ENCODE data around the gene MYZAP. TPM values are rescaled to one million over a fixed set of nuclear protein-coding genes. Genes with fewer than 3 reads are reported as not detected.

The MYZAP gene
- total and polyA plus RNA-seq, 4 donors, result 0.50 to 1.8 (median 0.99) TPM

- H3K9ac ChIP-seq (ENCODE audit: low read depth in 1 of 2, low read length in 2 of 2), result no peak overlapping the region
- DNase-seq (ENCODE audit: low spot score), result no peak
- no peaks in the 10 kb centered on the region for H3K9me3 ChIP-seq (ENCODE audit: control insufficient read depth in 4 of 4, low read length in 3 of 4)
- WGBS, result 78% methylated on average over 11 of the region's 11 CpGs
- no peak overlapping the region for H3K4me3 ChIP-seq (ENCODE audit: low read depth in 1 of 3, low read length in 3 of 3)
- H3K27ac ChIP-seq (ENCODE audit: low read depth in 1 of 2, low read length in 2 of 2), result no peak overlapping the region
- H3K36me3 ChIP-seq (ENCODE audit: control insufficient read depth in 4 of 4, insufficient read depth in 3 of 4, low read depth in 1 of 4, low read length in 3 of 4), result no peaks in the 10 kb centered on the region
- no peaks in the 10 kb centered on the region for H3K27me3 ChIP-seq (ENCODE audit: control insufficient read depth in 4 of 4, insufficient read depth in 4 of 4, low read length in 3 of 4)
- no peak for TF ChIP-seq HNF4A (conservative IDR thresholded peaks at IDR 0.05)
- peaks cover 0 to 14% (median 9%) of the 10 kb centered on the region in 4 donors for H3K4me1 ChIP-seq (ENCODE audit: control insufficient read depth in 4 of 4, insufficient read depth in 4 of 4, low read length in 3 of 4)
Measured at GRCh38 chr15:57562196-57562769, 29.4 kb upstream of the MYZAP start.

DNA sequence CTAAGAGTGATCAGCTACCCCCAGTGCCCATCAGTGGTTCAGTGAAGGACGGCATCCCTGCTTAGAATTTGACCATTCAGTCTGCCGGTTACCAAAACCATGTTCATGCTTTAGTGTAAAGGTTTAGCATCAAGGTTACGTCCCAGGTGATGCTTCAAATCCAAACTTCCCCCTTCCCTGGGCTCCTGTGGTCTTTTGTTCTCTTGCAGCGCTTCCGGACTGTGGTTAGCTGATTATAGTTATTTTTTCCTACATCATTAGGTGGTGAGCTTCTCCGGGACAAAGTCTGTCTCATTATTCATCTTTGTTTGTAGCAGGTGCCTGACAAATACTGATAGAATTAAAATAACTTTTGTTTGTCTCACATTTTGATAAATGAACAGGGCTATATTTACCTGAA is 28.3 kb upstream of the MYZAP start:
- Histone ChIP-seq H3K4me3 (ENCODE audit: low read depth in 1 of 3, low read length in 3 of 3) (no peak overlapping the region), H3K27me3 (ENCODE audit: control insufficient read depth in 4 of 4, insufficient read depth in 4 of 4, low read length in 3 of 4) (no peaks in the 10 kb centered on the region), H3K9ac (ENCODE audit: low read depth in 1 of 2, low read length in 2 of 2) (no peak overlapping the region), H3K27ac (ENCODE audit: low read depth in 1 of 2, low read length in 2 of 2) (no peak overlapping the region), H3K36me3 (ENCODE audit: control insufficient read depth in 4 of 4, insufficient read depth in 3 of 4, low read depth in 1 of 4, low read length in 3 of 4) (no peaks in the 10 kb centered on the region), H3K4me1 (ENCODE audit: control insufficient read depth in 4 of 4, insufficient read depth in 4 of 4, low read length in 3 of 4) (peaks cover 0 to 14% (median 9%) of the 10 kb centered on the region in 4 donors), H3K9me3 (ENCODE audit: control insufficient read depth in 4 of 4, low read length in 3 of 4) (no peaks in the 10 kb centered on the region)
- TF ChIP-seq NR2F2 (IDR thresholded peaks at IDR 0.05), result no peak
- TF ChIP-seq MAX (IDR thresholded peaks at IDR 0.05), result no peak
- no peak for TF ChIP-seq RAD21 (IDR thresholded peaks at IDR 0.05)
- TF ChIP-seq YY1 (IDR thresholded peaks at IDR 0.05), result no peak
- TF ChIP-seq REST (IDR thresholded peaks at IDR 0.05), result no peak
- TF ChIP-seq RXRA (IDR thresholded peaks at IDR 0.05), result no peak
- TF ChIP-seq SP1 (IDR thresholded peaks at IDR 0.05), result no peak
- no peak for TF ChIP-seq FOXA2 (IDR thresholded peaks at IDR 0.05)
- TF ChIP-seq, protein P1, sequence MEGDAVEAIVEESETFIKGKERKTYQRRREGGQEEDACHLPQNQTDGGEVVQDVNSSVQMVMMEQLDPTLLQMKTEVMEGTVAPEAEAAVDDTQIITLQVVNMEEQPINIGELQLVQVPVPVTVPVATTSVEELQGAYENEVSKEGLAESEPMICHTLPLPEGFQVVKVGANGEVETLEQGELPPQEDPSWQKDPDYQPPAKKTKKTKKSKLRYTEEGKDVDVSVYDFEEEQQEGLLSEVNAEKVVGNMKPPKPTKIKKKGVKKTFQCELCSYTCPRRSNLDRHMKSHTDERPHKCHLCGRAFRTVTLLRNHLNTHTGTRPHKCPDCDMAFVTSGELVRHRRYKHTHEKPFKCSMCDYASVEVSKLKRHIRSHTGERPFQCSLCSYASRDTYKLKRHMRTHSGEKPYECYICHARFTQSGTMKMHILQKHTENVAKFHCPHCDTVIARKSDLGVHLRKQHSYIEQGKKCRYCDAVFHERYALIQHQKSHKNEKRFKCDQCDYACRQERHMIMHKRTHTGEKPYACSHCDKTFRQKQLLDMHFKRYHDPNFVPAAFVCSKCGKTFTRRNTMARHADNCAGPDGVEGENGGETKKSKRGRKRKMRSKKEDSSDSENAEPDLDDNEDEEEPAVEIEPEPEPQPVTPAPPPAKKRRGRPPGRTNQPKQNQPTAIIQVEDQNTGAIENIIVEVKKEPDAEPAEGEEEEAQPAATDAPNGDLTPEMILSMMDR (IDR thresholded peaks at IDR 0.05; ENCODE audit: low read depth, low read length, missing input control), result no peak
- TF ChIP-seq EGR1 (IDR thresholded peaks at IDR 0.05; ENCODE audit: low read depth in 2 of 2), result no peak
- TF ChIP-seq JUND (IDR thresholded peaks at IDR 0.05), result no peak
- no peak for TF ChIP-seq HNF4A (conservative IDR thresholded peaks at IDR 0.05)
- 84% methylated on average over 6 of the region's 6 CpGs for WGBS
- no peak for DNase-seq (ENCODE audit: low spot score)

- WGBS, result 64% methylated on average over 10 of the region's 10 CpGs
- peaks cover 0 to 10% (median 5%) of the 10 kb centered on the region in 4 donors for H3K4me1 ChIP-seq (ENCODE audit: control insufficient read depth in 4 of 4, insufficient read depth in 4 of 4, low read length in 3 of 4)
- H3K9ac ChIP-seq (ENCODE audit: low read depth in 1 of 2, low read length in 2 of 2), result no peak overlapping the region
- no peak for DNase-seq (ENCODE audit: low spot score)
- no peak overlapping the region for H3K4me3 ChIP-seq (ENCODE audit: low read depth in 1 of 3, low read length in 3 of 3)
- no peaks in the 10 kb centered on the region for H3K36me3 ChIP-seq (ENCODE audit: control insufficient read depth in 4 of 4, insufficient read depth in 3 of 4, low read depth in 1 of 4, low read length in 3 of 4)
- no peaks in the 10 kb centered on the region for H3K27me3 ChIP-seq (ENCODE audit: control insufficient read depth in 4 of 4, insufficient read depth in 4 of 4, low read length in 3 of 4)
- no peak overlapping the region for H3K27ac ChIP-seq (ENCODE audit: low read depth in 1 of 2, low read length in 2 of 2)
- H3K9me3 ChIP-seq (ENCODE audit: control insufficient read depth in 4 of 4, low read length in 3 of 4), result no peaks in the 10 kb centered on the region
- TF ChIP-seq ATF3 (IDR thresholded peaks at IDR 0.05) (no peak), YY1 (IDR thresholded peaks at IDR 0.05) (no peak), FOXA2 (IDR thresholded peaks at IDR 0.05) (no peak), SP1 (IDR thresholded peaks at IDR 0.05) (no peak), EGR1 (IDR thresholded peaks at IDR 0.05; ENCODE audit: low read depth in 2 of 2) (no peak), MAX (IDR thresholded peaks at IDR 0.05) (no peak), ZBTB33 (IDR thresholded peaks at IDR 0.05) (no peak), RAD21 (IDR thresholded peaks at IDR 0.05) (no peak), GABPA (IDR thresholded peaks at IDR 0.05 in 1 of 2, conservative IDR thresholded peaks at IDR 0.05 in 1 of 2) (no peak), JUND (IDR thresholded peaks at IDR 0.05) (no peak), HNF4G (IDR thresholded peaks at IDR 0.05) (no peak), FOXA1 (IDR thresholded peaks at IDR 0.05) (no peak), NR2F2 (IDR thresholded peaks at IDR 0.05) (no peak)
- TF ChIP-seq, protein P1 (IDR thresholded peaks at IDR 0.05; ENCODE audit: low read depth, low read length, missing input control), result no peak
Measured at GRCh38 chr15:57565311-57565710, 26.4 kb upstream of the MYZAP start.

Measured in liver (tissue), 9 donors.